K562 (cell line): ENCODE results near the gene FTL. TPM values are rescaled to one million over a fixed set of nuclear protein-coding genes. Genes with fewer than 3 reads are reported as not detected.

Source experiments
- ATAC-seq: fragments of 200-7000 bp; cut with Tn5 transposase; 3 replicates; pipeline ENCODE4 v1.9.1; 2020; ENCODE audit warnings: moderate library complexity
- BruUV-seq: library from RNA; stranded (reverse); fragments of 400-500 nt; replicated peaks from 2 replicates; lab custom pipeline; 2021; lab: Mats Ljungman, UMichigan
- CTCF ChIA-PET: fragments of 300-600 bp; formaldehyde crosslinking; extraction: SDS; loops from one replicate; lab custom pipeline; 2021; ENCODE audit warnings: low intra/inter-chr PET ratio; lab: Yijun Ruan, JAX
- POLR2A ChIA-PET: fragments of 300-600, 350-650 bp; sonication (Branson Sonifier 250); formaldehyde crosslinking; extraction: SDS; loops from one replicate; lab custom pipeline; 2021; ENCODE audit warnings: antibody characterized with exemption, inconsistent platforms; lab: Yijun Ruan, JAX
- DNase-seq, 4 experiments: peaks; one replicate each; pipeline versions ENCODE4 v3.0.0 to v3.0.0-alpha.2; 2011 to 2018; ENCODE audit warnings: low spot score in 3 of 4, mixed read lengths in 3 of 4; ENCODE audit errors: extremely low read depth in 1 of 4
- FAIRE-seq: peaks from 2 replicates; lab custom pipeline; 2011; peaks lifted over from hg19 to GRCh38; lab: Jason Lieb, UNC
- H2AFZ ChIP-seq: 2 replicates; pipeline ENCODE4 v1.6.0; 2011; ENCODE audit warnings: low read depth, low read length, control low read depth, inconsistent platforms
- H3K27ac ChIP-seq: fragments of 200-600 bp; 3 replicates; pipeline ENCODE4 v1.8.0; 2011; ENCODE audit warnings: low read depth, mild to moderate bottlenecking, control low read depth, inconsistent platforms, low read length, moderate library complexity, mixed read lengths; ENCODE audit errors: extremely low read depth
- H3K27me3 ChIP-seq, 2 experiments: fragments of 300-600 bp in 1 of 2; 2 replicates in 1 of 2; 3 replicates in 1 of 2; pipeline versions ENCODE4 v1.6.0 to v1.8.0; 2011; ENCODE audit warnings: inconsistent platforms in 2 of 2, low read length in 2 of 2, mild to moderate bottlenecking in 1 of 2, mixed read lengths in 1 of 2, moderate library complexity in 1 of 2; ENCODE audit not compliant: control insufficient read depth in 2 of 2, insufficient read depth in 2 of 2
- H3K36me3 ChIP-seq: fragments of 300-600 bp; 3 replicates; pipeline ENCODE4 v1.8.0; 2011; ENCODE audit warnings: mild to moderate bottlenecking, low read length, inconsistent platforms; ENCODE audit not compliant: control insufficient read depth, insufficient read depth
- H3K4me1 ChIP-seq, 2 experiments: fragments of 200-600 bp in 1 of 2; replicated peaks in 1 of 2; 2 replicates in 1 of 2; 3 replicates in 1 of 2; pipeline versions ENCODE4 v1.5.1 to v1.8.0; 2011; ENCODE audit warnings: inconsistent platforms in 2 of 2, low read length in 2 of 2, mild to moderate bottlenecking in 1 of 2, mixed read lengths in 1 of 2, moderate library complexity in 1 of 2; ENCODE audit not compliant: control insufficient read depth in 2 of 2, insufficient read depth in 2 of 2
- H3K4me2 ChIP-seq: 2 replicates; pipeline ENCODE4 v1.6.1; 2011; ENCODE audit warnings: low read length, control low read depth, inconsistent platforms, mixed read lengths; ENCODE audit not compliant: insufficient read depth
- H3K4me3 ChIP-seq: fragments of 200-600 bp; sonication (generic), shearing (Covaris generic); 2 replicates; pipeline ENCODE4 v1.5.1; 2016; ENCODE audit warnings: control low read depth, inconsistent platforms
- H3K79me2 ChIP-seq: fragments of 200-600 bp; 3 replicates; pipeline ENCODE4 v1.8.0; 2011; ENCODE audit warnings: low read length, inconsistent platforms; ENCODE audit not compliant: control insufficient read depth, insufficient read depth
- H3K9ac ChIP-seq, 2 experiments: 2 replicates each; pipeline versions ENCODE4 v1.6.0 to v1.6.1; 2011; ENCODE audit warnings: low read depth in 2 of 2, low read length in 2 of 2, control low read depth in 1 of 2, inconsistent platforms in 1 of 2, mild to moderate bottlenecking in 1 of 2, mixed read lengths in 1 of 2; ENCODE audit not compliant: insufficient read depth in 1 of 2
- H3K9me1 ChIP-seq: one replicate; pipeline ENCODE4 v1.6.0; 2011; ENCODE audit warnings: inconsistent platforms, mild to moderate bottlenecking, low read length, moderate library complexity; ENCODE audit not compliant: control insufficient read depth, insufficient read depth
- H3K9me3 ChIP-seq: replicated peaks from 2 replicates; pipeline ENCODE4 v1.5.1; 2011; ENCODE audit warnings: low read depth, low read length, inconsistent platforms; ENCODE audit not compliant: control insufficient read depth, insufficient read depth
- H4K20me1 ChIP-seq: replicated peaks from 2 replicates; pipeline ENCODE4 v1.6.1; 2011; ENCODE audit warnings: low read length, inconsistent platforms, mixed read lengths; ENCODE audit not compliant: control insufficient read depth, insufficient read depth
- POLR2G ChIP-seq: fragments of 200-400 bp; formaldehyde crosslinking; IDR thresholded peaks from 2 replicates; pipeline ENCODE4 v1.6.1; 2017; ENCODE audit warnings: low read depth, mild to moderate bottlenecking, antibody characterized with exemption, low read length, moderate library complexity
- ZNF561 ChIP-seq: fragments of 450-650 bp; formaldehyde crosslinking; conservative IDR thresholded peaks from 2 replicates; pipeline ENCODE4 v1.4.0; 2020; ENCODE audit warnings: mild to moderate bottlenecking, moderate library complexity
- WGBS: fragments of 100-300 bp; shearing (Covaris generic); methylation state at CpG from one replicate; pipeline ENCODE4 v1.1.6; 2016; ENCODE audit warnings: low coverage, mixed read lengths; ENCODE audit not compliant: insufficient coverage; ENCODE audit errors: missing lambda C conversion rate; 5-methylcytosine and 5-hydroxymethylcytosine counted together
- in situ Hi-C: fragments of 300-500 bp; cut with MboI; formaldehyde crosslinking; loops from 4 replicates; pipeline ENCODE4 v1.15.0; 2018; ENCODE audit warnings: inconsistent platforms, mixed read lengths
- intact Hi-C: fragments of 100-400 bp; cut with micrococcal nuclease; formaldehyde crosslinking; loops from 2 replicates; pipeline ENCODE4 v1.14.2; 2022
- polyA plus RNA-seq, 8 experiments: library from polyadenylated mRNA; depleted of rRNA in 4 of 8; stranded (reverse) in 5 of 8; unstranded in 3 of 8; fragments of >200 nt; fragmentation: Nextera tagmentation in 2 of 8; fragmentation: Illumina TruSeq in 1 of 8; extraction: Ambion mirVana in 2 of 8; extraction: Trizol in 1 of 8; gene quantifications; 2 replicates each; pipeline versions ENCODE4 v1.2.1 to v1.2.3, GENCODE V29; 2011 to 2014; ENCODE audit warnings: inconsistent platforms in 1 of 8, missing spikeins in 1 of 8
- total RNA-seq, 7 experiments: library from RNA; depleted of rRNA in 6 of 7; stranded (reverse); fragments of >200 nt in 6 of 7; fragmentation: Illumina TruSeq in 2 of 7; extraction: Trizol in 2 of 7; gene quantifications; 2 replicates each; pipeline versions ENCODE4 v1.2.1 to v1.2.3, GENCODE V29; 2011 to 2021; ENCODE audit warnings: low replicate concordance in 1 of 7
- TF ChIP-seq, protein P1 (sequence below): fragments of 200-400 bp; formaldehyde crosslinking; IDR thresholded peaks from 2 replicates; pipeline ENCODE4 v1.6.1; 2017; ENCODE audit warnings: mild to moderate bottlenecking, low read depth, low read length, moderate library complexity

Gene FTL
- total and polyA plus RNA-seq, 9 of the 15 experiments (the other 6 are each of a cell fraction or from before 2014, with no cell fraction given) = 1,231 to 27,415 (median 3,965) TPM

DNA sequence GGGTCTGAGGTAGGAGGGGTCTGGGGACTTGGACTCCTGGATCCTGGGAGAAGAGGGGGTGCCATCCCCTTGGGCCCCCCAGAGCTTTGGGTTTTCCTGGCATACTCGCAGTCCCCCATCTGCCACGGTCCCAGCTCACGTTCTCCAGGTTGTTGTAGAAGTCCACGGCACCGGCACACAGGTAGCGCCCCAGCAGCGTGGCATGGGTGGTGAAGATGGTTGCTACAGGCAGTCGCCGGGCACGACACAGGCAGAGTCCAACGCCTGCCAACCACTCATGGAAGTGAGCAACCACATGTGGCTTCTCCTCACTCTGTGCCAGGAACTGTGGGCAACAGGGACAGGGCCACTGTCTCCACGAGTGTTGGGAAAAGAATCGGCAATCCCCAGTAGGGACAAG is 20.6 kb downstream of the FTL start:
- peaks cover 0 to 7% of the 10 kb centered on the region in 2 experiments; a peak in 2 of 5 replicates for H3K4me1 ChIP-seq
- H3K27me3 ChIP-seq = no peaks in the 10 kb centered on the region
- TF ChIP-seq, protein P1, sequence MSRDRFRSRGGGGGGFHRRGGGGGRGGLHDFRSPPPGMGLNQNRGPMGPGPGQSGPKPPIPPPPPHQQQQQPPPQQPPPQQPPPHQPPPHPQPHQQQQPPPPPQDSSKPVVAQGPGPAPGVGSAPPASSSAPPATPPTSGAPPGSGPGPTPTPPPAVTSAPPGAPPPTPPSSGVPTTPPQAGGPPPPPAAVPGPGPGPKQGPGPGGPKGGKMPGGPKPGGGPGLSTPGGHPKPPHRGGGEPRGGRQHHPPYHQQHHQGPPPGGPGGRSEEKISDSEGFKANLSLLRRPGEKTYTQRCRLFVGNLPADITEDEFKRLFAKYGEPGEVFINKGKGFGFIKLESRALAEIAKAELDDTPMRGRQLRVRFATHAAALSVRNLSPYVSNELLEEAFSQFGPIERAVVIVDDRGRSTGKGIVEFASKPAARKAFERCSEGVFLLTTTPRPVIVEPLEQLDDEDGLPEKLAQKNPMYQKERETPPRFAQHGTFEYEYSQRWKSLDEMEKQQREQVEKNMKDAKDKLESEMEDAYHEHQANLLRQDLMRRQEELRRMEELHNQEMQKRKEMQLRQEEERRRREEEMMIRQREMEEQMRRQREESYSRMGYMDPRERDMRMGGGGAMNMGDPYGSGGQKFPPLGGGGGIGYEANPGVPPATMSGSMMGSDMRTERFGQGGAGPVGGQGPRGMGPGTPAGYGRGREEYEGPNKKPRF = no peak
- no peak for TF ChIP-seq ZNF561 (CRISPR knock-in tag)
- peak; percentile 38; the same call in 1 of the 2 replicates for TF ChIP-seq POLR2G
- TF ChIP-seq, all 486 proteins: peak for 1
- no peak for DNase-seq
- no peak overlapping the region for H3K4me3 ChIP-seq
- no peaks in the 10 kb centered on the region for H3K9me1 ChIP-seq
- BruUV-seq = no TSS peak
- H3K9ac ChIP-seq = peak overlapping the region in 1 of 2 experiments; percentile 7; a peak in 1 of 4 replicates
- H3K36me3 ChIP-seq = peaks cover 67% of the 10 kb centered on the region
- H4K20me1 ChIP-seq = no peaks in the 10 kb centered on the region
- H2AFZ ChIP-seq = no peak overlapping the region
- no peaks in the 10 kb centered on the region for H3K9me3 ChIP-seq
- ChIA-PET POLR2A (interaction anchor here (1.1 to 1.5 kb wide), 2 partner anchors 8 to 112 kb away, joined by 4 to 5 read pairs; partner anchors contain the start of genes GYS1 and RUVBL2), CTCF (no interaction called here)
- FAIRE-seq = no peak
- no peak overlapping the region for H3K4me2 ChIP-seq
- no peak overlapping the region for H3K27ac ChIP-seq
- no peak for ATAC-seq
- intact Hi-C loops (no loop called here), in situ Hi-C loops (no loop called here)
- peaks cover 6% of the 10 kb centered on the region; the same call in 1 of the 3 replicates for H3K79me2 ChIP-seq
- WGBS = 98% methylated on average over 11 of the region's 13 CpGs
